NCI-H345 treated with DMSO at 0.1 percent for 48 hours (cell line): Measurements from ENCODE around the gene ZFYVE9.
A peak's percentile ranks its signal among the peaks of the same experiment; 100 is the strongest.
"Not testable (repeated sequence)": the region's sequence is repeated elsewhere in the genome, so short reads cannot be mapped to it uniquely, and the experiment has no call there.

Source experiments
- DNase-seq: peaks from one replicate; lab custom pipeline; 2025; ENCODE audit not compliant: unreplicated experiment; lab: John Stamatoyannopoulos, UW

ZFYVE9 gene

GRCh38 chr1:52141513-52142219, at the start of gene ZFYVE9:
Gene ZFYVE9 (plus strand): TSS chr1:52142089. CDS start chr1:52233207, 91,118 bp downstream.
- peak; percentile 32 for DNase-seq

- DNase-seq = not testable (repeated sequence)
These were observed 47.6 kb upstream of the ZFYVE9 start for GRCh38 chr1:52094300-52094699.

GRCh38 chr1:52096216-52096615, 45.7 kb upstream of the ZFYVE9 start:
- DNase-seq = no peak

- peak; percentile 43 for DNase-seq
These were observed 43.6 kb upstream of the ZFYVE9 start for GRCh38 chr1:52098139-52098871.

GRCh38 chr1:52102336-52103013, 39.4 kb upstream of the ZFYVE9 start:
- DNase-seq = no peak

GRCh38 chr1:52111492-52111891, 30.4 kb upstream of the ZFYVE9 start:
- DNase-seq = no peak

GRCh38 chr1:52112489-52112888, 29.4 kb upstream of the ZFYVE9 start:
- no peak for DNase-seq

- no peak for DNase-seq
These were observed 22.4 kb upstream of the ZFYVE9 start for GRCh38 chr1:52119301-52120079.

- no peak for DNase-seq
These were observed 19.5 kb upstream of the ZFYVE9 start for GRCh38 chr1:52122384-52122783.

- no peak for DNase-seq
These were observed 18.3 kb upstream of the ZFYVE9 start for GRCh38 chr1:52123622-52124021.

- no peak for DNase-seq
These were observed 16.0 kb upstream of the ZFYVE9 start for GRCh38 chr1:52125736-52126359.

GRCh38 chr1:52127181-52128180, 14.4 kb upstream of the ZFYVE9 start:
- peak; percentile 27 for DNase-seq

GRCh38 chr1:52139817-52140540, 1.9 kb upstream of the ZFYVE9 start:
- no peak for DNase-seq

- DNase-seq = no peak
These were observed 1.0 kb upstream of the ZFYVE9 start for GRCh38 chr1:52140633-52141512.

- peak; percentile 43 for DNase-seq
These were observed 613 bp downstream of the ZFYVE9 start for GRCh38 chr1:52142220-52143183.

- DNase-seq = no peak
These were observed 3.2 kb downstream of the ZFYVE9 start for GRCh38 chr1:52145137-52145536.

GRCh38 chr1:52150445-52150844, 8.6 kb downstream of the ZFYVE9 start:
- DNase-seq = not testable (repeated sequence)
